HepG2 (cell line): ENCODE measurements around the gene CNOT1. TPM values are rescaled to one million over a fixed set of nuclear protein-coding genes. Genes with fewer than 3 reads are reported as not detected.

Experiments used
- ATF6 ChIP-seq: sonication (generic); formaldehyde crosslinking; conservative IDR thresholded peaks from 2 replicates; pipeline ENCODE4 v1.4.0; 2020; ENCODE audit warnings: missing genetic modification reagents
- BATF2 ChIP-seq: sonication (generic); formaldehyde crosslinking; IDR thresholded peaks from 2 replicates; pipeline ENCODE4 v1.8.0; 2022; ENCODE audit warnings: mild to moderate bottlenecking, missing genetic modification reagents, moderate library complexity
- CEBPG ChIP-seq: IDR thresholded peaks from 2 replicates; pipeline ENCODE4 v1.6.1; 2016
- E2F1 ChIP-seq: sonication (generic); formaldehyde crosslinking; IDR thresholded peaks from 2 replicates; pipeline ENCODE4 v1.5.0; 2020; ENCODE audit warnings: missing genetic modification reagents
- E2F5 ChIP-seq: sonication (generic); formaldehyde crosslinking; conservative IDR thresholded peaks from 2 replicates; pipeline ENCODE4 v1.4.0; 2020; ENCODE audit warnings: missing genetic modification reagents
- FOXP1 ChIP-seq, 2 experiments: fragments of 450-650 bp in 1 of 2; IDR thresholded peaks; 2 replicates each; pipeline ENCODE4 v1.6.1; 2017 to 2018; ENCODE audit warnings: antibody characterized with exemption in 1 of 2
- GTF3A ChIP-seq: sonication (generic); formaldehyde crosslinking; conservative IDR thresholded peaks from 2 replicates; pipeline ENCODE4 v1.4.0; 2020; ENCODE audit warnings: mild to moderate bottlenecking, missing genetic modification reagents
- HIVEP1 ChIP-seq: sonication (generic); formaldehyde crosslinking; IDR thresholded peaks from 2 replicates; pipeline ENCODE4 v1.4.0; 2020; ENCODE audit warnings: mild to moderate bottlenecking, missing genetic modification reagents
- HNRNPL ChIP-seq: fragments of 200-400 bp; formaldehyde crosslinking; IDR thresholded peaks from 2 replicates; pipeline ENCODE4 v1.6.1; 2017; ENCODE audit warnings: mild to moderate bottlenecking, low read depth, low read length
- MTERF4 ChIP-seq: sonication (generic); formaldehyde crosslinking; IDR thresholded peaks from 2 replicates; pipeline ENCODE4 v1.8.0; 2023; ENCODE audit warnings: mild to moderate bottlenecking, missing genetic modification reagents
- MTF1 ChIP-seq: sonication (generic); formaldehyde crosslinking; IDR thresholded peaks from 2 replicates; pipeline ENCODE4 v1.5.0; 2020; ENCODE audit warnings: missing genetic modification reagents
- PAF1 ChIP-seq: IDR thresholded peaks from 2 replicates; pipeline ENCODE4 v1.6.1; 2016; ENCODE audit warnings: missing genetic modification reagents, missing compliant biosample characterization
- POLR2AphosphoS2 ChIP-seq: IDR thresholded peaks from 2 replicates; pipeline ENCODE4 v1.6.1; 2011; ENCODE audit warnings: low read depth, low read length, improper control_type of control experiment
- PPARG ChIP-seq: conservative IDR thresholded peaks from 2 replicates; pipeline ENCODE4 v1.6.1; 2016; ENCODE audit warnings: missing biosample characterization, missing genetic modification reagents
- RXRA ChIP-seq: sonication (generic); formaldehyde crosslinking; IDR thresholded peaks from 2 replicates; pipeline ENCODE4 v1.5.1; 2020; ENCODE audit warnings: missing genetic modification reagents
- SMARCC2 ChIP-seq: fragments of 450-650 bp; IDR thresholded peaks from 2 replicates; pipeline ENCODE4 v1.6.1; 2017; ENCODE audit warnings: antibody characterized with exemption, mild to moderate bottlenecking
- TP53 ChIP-seq: sonication (generic); formaldehyde crosslinking; conservative IDR thresholded peaks from 2 replicates; pipeline ENCODE4 v1.4.0; 2020; ENCODE audit warnings: missing genetic modification reagents
- TRIM22 ChIP-seq: fragments of 450-650 bp; IDR thresholded peaks from 2 replicates; pipeline ENCODE4 v1.6.1; 2017
- ZNF234 ChIP-seq: sonication (generic); formaldehyde crosslinking; conservative IDR thresholded peaks from 2 replicates; pipeline ENCODE4 v1.5.1; 2020; ENCODE audit warnings: mild to moderate bottlenecking, missing genetic modification reagents
- ZNF331 ChIP-seq: sonication (generic); formaldehyde crosslinking; IDR thresholded peaks from 2 replicates; pipeline ENCODE4 v1.4.0; 2020; ENCODE audit warnings: missing genetic modification reagents
- ZNF343 ChIP-seq: sonication (generic); formaldehyde crosslinking; IDR thresholded peaks from 2 replicates; pipeline ENCODE4 v1.4.0; 2020; ENCODE audit warnings: mild to moderate bottlenecking, missing genetic modification reagents
- ZNF432 ChIP-seq: sonication (generic); formaldehyde crosslinking; IDR thresholded peaks from 2 replicates; pipeline ENCODE4 v1.5.0; 2020; ENCODE audit warnings: missing genetic modification reagents, mild to moderate bottlenecking, borderline replicate concordance
- ZNF766 ChIP-seq: sonication (generic); formaldehyde crosslinking; IDR thresholded peaks from 2 replicates; pipeline ENCODE4 v1.5.0; 2020; ENCODE audit warnings: missing genetic modification reagents, borderline replicate concordance
- ZNF788 ChIP-seq: sonication (generic); formaldehyde crosslinking; IDR thresholded peaks from 2 replicates; pipeline ENCODE4 v1.5.0; 2020; ENCODE audit warnings: mild to moderate bottlenecking, missing genetic modification reagents, borderline replicate concordance
- polyA plus RNA-seq, 8 experiments: library from polyadenylated mRNA; depleted of rRNA in 3 of 8; stranded (reverse) in 7 of 8; unstranded in 1 of 8; fragments of >200 nt; fragmentation: Illumina TruSeq in 4 of 8; extraction: Trizol in 4 of 8; gene quantifications; 2 replicates each; pipeline versions ENCODE4 v1.2.1 to v1.2.3, GENCODE V29; 2011 to 2016; ENCODE audit warnings: low read depth in 4 of 8, missing spikeins in 1 of 8, mixed read lengths in 1 of 8; ENCODE audit not compliant: insufficient read depth in 1 of 8
- total RNA-seq, 5 experiments: library from RNA; depleted of rRNA; stranded (reverse); fragments of >200 nt; fragmentation: Illumina TruSeq; extraction: Trizol; gene quantifications; 2 replicates each; pipeline ENCODE4 v1.2.3, GENCODE V29; 2016; ENCODE audit warnings: low read depth in 1 of 5

CNOT1 gene
- total and polyA plus RNA-seq, 2 of the 13 experiments (the other 11 are each of a cell fraction or from before 2014, with no cell fraction given): 188 to 232 TPM

GRCh38 chr16:58515125-58515870 is 114.3 kb downstream of the CNOT1 start, which contains the start of gene SETD6 (continued):
- peak; percentile 90 for TF ChIP-seq ZNF788 (CRISPR knock-in tag)
- peak; percentile 75; the same call in 1 of the 2 replicates for TF ChIP-seq BATF2 (CRISPR knock-in tag)
- no peak for TF ChIP-seq SMARCC2
- TF ChIP-seq MTF1 (CRISPR knock-in tag): peak; percentile 4; the same call in 1 of the 2 replicates
- peak; percentile 92 for TF ChIP-seq HIVEP1
- TF ChIP-seq RXRA (CRISPR knock-in tag): peak; percentile 87
- no peak for TF ChIP-seq TRIM22
- no peak for TF ChIP-seq ZNF331 (CRISPR knock-in tag)
- TF ChIP-seq ATF6: 0 out of 2 replicates have a peak, but pooled peaks have one; percentile 63
- peak; percentile 87 for TF ChIP-seq E2F1 (CRISPR knock-in tag)
- 0 out of 2 replicates have a peak, but pooled peaks have one; percentile 91 for TF ChIP-seq TP53 (CRISPR knock-in tag)
- TF ChIP-seq GTF3A: peak; percentile 36; the same call in 1 of the 2 replicates
- 0 out of 2 replicates have a peak, but pooled peaks have one; percentile 13 for TF ChIP-seq PPARG (CRISPR knock-in tag)
- TF ChIP-seq POLR2AphosphoS2: no peak
- no peak for TF ChIP-seq ZNF234 (CRISPR knock-in tag)
- no peak for TF ChIP-seq FOXP1 (IDR thresholded peaks at IDR 0.05)
- TF ChIP-seq FOXP1 (CRISPR knock-in tag; IDR thresholded peaks at IDR 0.05): no peak
- TF ChIP-seq MTERF4: peak; percentile 82; the same call in 1 of the 2 replicates
- TF ChIP-seq PAF1 (CRISPR knock-in tag): no peak; the same call in 1 of the 2 replicates
- no peak; the same call in 1 of the 2 replicates for TF ChIP-seq CEBPG
- peak; percentile 96 for TF ChIP-seq ZNF343 (CRISPR knock-in tag)
- TF ChIP-seq ZNF766 (CRISPR knock-in tag): peak; percentile 94; the same call in 1 of the 2 replicates
- peak; percentile 92; the same call in 1 of the 2 replicates for TF ChIP-seq ZNF432 (CRISPR knock-in tag)
- TF ChIP-seq E2F5 (CRISPR knock-in tag): no peak; the same call in 1 of the 2 replicates
- 0 out of 2 replicates have a peak, but pooled peaks have one; percentile 18 for TF ChIP-seq HNRNPL
